Endothelial cell of umbilical vein (primary cell): ENCODE results near the gene GORASP1. TPM values are rescaled to one million over a fixed set of nuclear protein-coding genes. Genes with fewer than 3 reads are reported as not detected.

Source experiments
- Bru-seq: library from RNA; stranded (reverse); fragments of 400-500 nt; gene quantifications from one replicate; lab custom pipeline; 2021; lab: Mats Ljungman, UMichigan
- BruChase-seq, 2 experiments: library from RNA; stranded (reverse); fragments of 400-500 nt; gene quantifications; one replicate each; lab custom pipeline; 2021; lab: Mats Ljungman, UMichigan
- BruUV-seq: library from RNA; stranded (reverse); fragments of 400-500 nt; replicated peaks from 2 replicates; lab custom pipeline; 2021; lab: Mats Ljungman, UMichigan
- CTCF ChIA-PET: fragments of 300-600, 350-600 bp; sonication (Branson Sonifier 250); formaldehyde crosslinking; loops from one replicate; lab custom pipeline; 2021; ENCODE audit warnings: antibody characterized with exemption, inconsistent platforms; lab: Charles Lee
- POLR2A ChIA-PET: fragments of 300-600, 350-600 bp; sonication (Branson Sonifier 250); formaldehyde crosslinking; loops from one replicate; lab custom pipeline; 2021; ENCODE audit warnings: antibody characterized with exemption, inconsistent platforms; lab: Charles Lee
- DNase-seq: peaks from one replicate; pipeline ENCODE4 v3.0.0-alpha.2; 2011; ENCODE audit warnings: low read depth, low spot score
- FAIRE-seq: peaks from 2 replicates; lab custom pipeline; 2011; peaks lifted over from hg19 to GRCh38; lab: Jason Lieb, UNC
- H2AFZ ChIP-seq: 2 replicates; pipeline ENCODE4 v1.6.0; 2012; ENCODE audit warnings: low read depth, low read length, control low read depth, inconsistent platforms
- H3K27ac ChIP-seq: 2 replicates; pipeline ENCODE4 v1.5.1; 2011; ENCODE audit warnings: low read depth, mild to moderate bottlenecking, control low read depth, low read length, moderate library complexity; ENCODE audit not compliant: insufficient read depth
- H3K27me3 ChIP-seq, 2 experiments: 2 replicates each; pipeline versions ENCODE4 v1.6.0 to v1.6.1; 2011; ENCODE audit warnings: low read length in 2 of 2, mixed read lengths in 1 of 2; ENCODE audit not compliant: control insufficient read depth in 2 of 2, insufficient read depth in 2 of 2
- H3K36me3 ChIP-seq, 2 experiments: 2 replicates in 1 of 2; 3 replicates in 1 of 2; pipeline ENCODE4 v1.5.1; 2011; ENCODE audit warnings: low read length in 2 of 2, mild to moderate bottlenecking in 1 of 2, moderate library complexity in 1 of 2; ENCODE audit not compliant: control insufficient read depth in 2 of 2, insufficient read depth in 2 of 2; ENCODE audit errors: extremely low read depth in 1 of 2
- H3K4me1 ChIP-seq: 3 replicates; pipeline ENCODE4 v1.5.1; 2011; ENCODE audit warnings: mild to moderate bottlenecking, low read length; ENCODE audit not compliant: control insufficient read depth, insufficient read depth; ENCODE audit errors: extremely low read depth
- H3K4me2 ChIP-seq: 2 replicates; pipeline ENCODE4 v1.6.1; 2011; ENCODE audit warnings: low read length, control low read depth, mixed read lengths; ENCODE audit not compliant: insufficient read depth
- H3K4me3 ChIP-seq, 3 experiments: fragments of 200-600 bp in 1 of 3; sonication (generic), shearing (Covaris generic) in 1 of 3; replicated peaks in 1 of 3; 2 replicates each; pipeline ENCODE4 v1.5.1; 2011 to 2016; ENCODE audit warnings: control low read depth in 3 of 3, low read length in 3 of 3, mild to moderate bottlenecking in 2 of 3, inconsistent platforms in 1 of 3, low read depth in 1 of 3, moderate library complexity in 1 of 3; ENCODE audit not compliant: insufficient read depth in 1 of 3
- H3K79me2 ChIP-seq: 2 replicates; pipeline ENCODE4 v1.6.0; 2012; ENCODE audit warnings: low read length, inconsistent platforms; ENCODE audit not compliant: control insufficient read depth, insufficient read depth
- H3K9ac ChIP-seq: replicated peaks from 2 replicates; pipeline ENCODE3; 2011; ENCODE audit warnings: low read length, control low read depth; ENCODE audit not compliant: insufficient read depth; ENCODE audit errors: extremely low read depth
- H3K9me1 ChIP-seq: replicated peaks from 3 replicates; pipeline ENCODE4 v1.6.0; 2011; ENCODE audit warnings: mild to moderate bottlenecking, low read length; ENCODE audit not compliant: control insufficient read depth, insufficient read depth; ENCODE audit errors: extremely low read depth
- H3K9me3 ChIP-seq: replicated peaks from 2 replicates; pipeline ENCODE4 v1.5.1; 2012; ENCODE audit warnings: low read length, inconsistent platforms; ENCODE audit not compliant: control insufficient read depth, insufficient read depth
- H4K20me1 ChIP-seq: replicated peaks from 2 replicates; pipeline ENCODE3; 2011; ENCODE audit warnings: mild to moderate bottlenecking, low read length; ENCODE audit not compliant: control insufficient read depth, insufficient read depth; ENCODE audit errors: extremely low read depth
- FOS ChIP-seq: IDR thresholded peaks from 2 replicates; pipeline ENCODE4 v1.6.1; 2011; ENCODE audit warnings: mild to moderate bottlenecking, low read length, moderate library complexity, borderline replicate concordance; ENCODE audit not compliant: insufficient read depth
- MYC ChIP-seq: IDR thresholded peaks from one replicate; pipeline ENCODE4 v1.6.1; 2011; ENCODE audit warnings: mild to moderate bottlenecking, low read depth, low read length
- POLR2A ChIP-seq: IDR thresholded peaks from 2 replicates; pipeline ENCODE4 v1.6.1; 2012; ENCODE audit warnings: low read depth, mild to moderate bottlenecking, control low read depth, low read length
- POLR2AphosphoS5 ChIP-seq: IDR thresholded peaks from 2 replicates; pipeline ENCODE4 v1.6.1; 2012; ENCODE audit warnings: low read depth, mild to moderate bottlenecking, control low read depth, low read length, moderate library complexity; ENCODE audit not compliant: insufficient read depth
- dilution Hi-C: fragments of 300-500 bp; cut with MboI; formaldehyde crosslinking; loops from one replicate; pipeline ENCODE4 v1.15.0; 2019; ENCODE audit warnings: low sequenced_read_pairs; ENCODE audit not compliant: extremely low pct_ligation_motif_present
- intact Hi-C: fragments of 100-400 bp; cut with micrococcal nuclease; formaldehyde crosslinking; loops from one replicate; pipeline ENCODE4 v1.10.0; 2022
- long read RNA-seq: library from polyadenylated mRNA; stranded (forward); transcript quantifications from one replicate; pipeline ENCODE4 v2.0.0, GENCODE V29; 2021
- polyA minus RNA-seq, 3 experiments: library from RNA; depleted of rRNA, polyadenylated mRNA; stranded (reverse); fragments of >200 nt; gene quantifications; 1 replicate in 1 of 3; 2 replicates in 2 of 3; pipeline ENCODE4 v1.2.3, GENCODE V29; 2011
- polyA plus RNA-seq, 4 experiments: library from polyadenylated mRNA; depleted of rRNA in 3 of 4; stranded (reverse) in 3 of 4; unstranded in 1 of 4; fragments of >200 nt; gene quantifications; 2 replicates each; pipeline versions ENCODE4 v1.2.1 to v1.2.3, GENCODE V29; 2011 to 2012; ENCODE audit warnings: missing spikeins in 1 of 4
- total RNA-seq: library from RNA; stranded (reverse); gene quantifications from 2 replicates; pipeline ENCODE4 v1.2.3, GENCODE V29; 2021
- TF ChIP-seq, protein P1 (sequence below): IDR thresholded peaks from 2 replicates; pipeline ENCODE4 v1.6.1; 2011; ENCODE audit not compliant: insufficient read depth, insufficient read length
- TF ChIP-seq, protein P2 (sequence below), 2 donors: IDR thresholded peaks; 1 replicate in 1 of 2; 2 replicates in 1 of 2; pipeline ENCODE4 v1.5.1; 2011; ENCODE audit warnings: low read length in 2 of 2, mild to moderate bottlenecking in 2 of 2, moderate library complexity in 2 of 2, control low read depth in 1 of 2, inconsistent platforms in 1 of 2, low read depth in 1 of 2; ENCODE audit not compliant: insufficient read depth in 1 of 2; ENCODE audit errors: extremely low read depth in 1 of 2

Gene GORASP1
- total RNA-seq (68.0 and 74.7 TPM in 2 replicates), polyA plus RNA-seq (62.5 and 68.0 TPM in 2 replicates), polyA minus RNA-seq (75.0 and 85.5 TPM in 2 replicates), Bru-seq, nascent RNA (percentile 66 among the genes with signal in this experiment), BruChase-seq, experiment 1, labeled RNA remaining after a 6-hour chase (percentile 90 among the genes with signal in this experiment), BruChase-seq, experiment 2, labeled RNA remaining after a 2-hour chase (percentile 84 among the genes with signal in this experiment)
- 44.1 and 52.8 TPM in 2 replicates for polyA plus RNA-seq (2011; cell fraction: cytosol; rRNA removed)
- polyA plus RNA-seq (2011; cell fraction: nucleus; rRNA removed) = 226 and 257 TPM in 2 replicates
- 45.8 and 53.6 TPM in 2 replicates for polyA plus RNA-seq (2012)
- polyA minus RNA-seq (2011; cell fraction: cytosol; rRNA and poly(A)+ RNA removed) = 25.7 TPM
- 61.1 and 70.4 TPM in 2 replicates for polyA minus RNA-seq (2011; cell fraction: nucleus; rRNA and poly(A)+ RNA removed)
- long read RNA-seq, transcript GORASP1-201 (9 exons, 3,722 nt) = major isoform, 49 of 100 reads
- long read RNA-seq, transcript GORASP1-213 (9 exons, 2,873 nt) = minor isoform, 5 of 100 reads
- long read RNA-seq, partial matches to known transcripts = 5 of 100 reads
- long read RNA-seq, other reads (novel, unspliced or antisense) = 35 of 100 reads

DNA sequence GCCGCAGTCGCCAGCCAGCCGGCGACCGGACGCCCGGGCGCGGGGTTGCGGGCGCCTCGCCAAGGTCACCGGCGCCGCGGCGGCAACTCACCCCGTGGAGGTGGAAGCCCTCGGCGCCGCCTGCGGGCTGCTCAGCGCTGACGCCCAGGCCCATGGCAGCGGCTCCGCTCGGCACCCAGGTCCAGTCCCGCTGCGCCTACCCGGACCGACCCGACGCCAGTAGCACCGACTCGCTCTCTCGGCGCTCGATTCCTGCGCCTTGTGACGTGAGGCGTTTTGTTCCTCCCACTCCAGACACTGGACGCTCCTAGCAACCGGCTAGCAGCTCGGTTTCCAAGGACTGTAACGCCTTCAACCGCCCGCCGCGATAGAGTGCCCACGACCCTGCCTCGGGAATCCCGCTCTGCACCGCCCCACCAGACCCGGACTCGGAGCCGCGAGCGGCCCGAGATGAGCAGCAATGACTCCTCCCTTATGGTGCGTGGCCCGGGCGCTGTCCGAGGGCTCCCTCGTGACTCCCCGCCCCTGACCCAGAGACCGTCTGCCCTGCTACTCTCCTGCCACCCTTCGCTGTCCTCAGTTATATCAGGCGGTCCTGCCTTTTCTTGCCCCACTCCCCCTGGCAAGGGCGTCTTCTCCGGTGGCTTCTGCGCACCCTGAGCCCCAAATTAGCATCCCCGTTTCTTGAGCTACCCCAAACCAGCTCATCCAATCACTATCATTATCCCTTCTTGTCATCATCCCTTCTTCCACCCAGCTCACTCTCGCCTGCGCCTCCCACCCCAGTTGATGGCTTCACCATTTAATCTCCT, at the start of gene GORASP1, which contains the start of gene TTC21A:
Gene GORASP1, minus strand, starts transcription at position 240 of the 812 bp plus-strand sequence. Its CDS starts 86 bp downstream, at position 154.
Gene TTC21A, plus strand, starts transcription at position 293 of the 812 bp plus-strand sequence. Its CDS starts 158 bp downstream, at position 451.
- Histone ChIP-seq H3K9ac (peak within 1 kb of the TSS; percentile 87), H3K4me1 (peaks cover 18% of the 10 kb centered on the region), H3K79me2 (peaks cover 39% of the 10 kb centered on the region), H3K27ac (peak within 1 kb of the TSS; percentile 75), H3K4me3 (peak within 1 kb of the TSS; percentile 69 to 84 (median 78)), H3K36me3 (no peaks in the 10 kb centered on the region), H3K9me3 (no peaks in the 10 kb centered on the region), H2AFZ (peak within 1 kb of the TSS; percentile 21), H3K4me2 (peak within 1 kb of the TSS; percentile 66), H4K20me1 (no peaks in the 10 kb centered on the region), H3K9me1 (no peaks in the 10 kb centered on the region), H3K27me3 (no peaks in the 10 kb centered on the region)
- dilution Hi-C loops = loop anchor here (5.0 kb wide), 1 partner anchor 85 kb away; the partner anchor contains the start of gene XIRP1
- TF ChIP-seq FOS = no peak
- TF ChIP-seq, protein P1, sequence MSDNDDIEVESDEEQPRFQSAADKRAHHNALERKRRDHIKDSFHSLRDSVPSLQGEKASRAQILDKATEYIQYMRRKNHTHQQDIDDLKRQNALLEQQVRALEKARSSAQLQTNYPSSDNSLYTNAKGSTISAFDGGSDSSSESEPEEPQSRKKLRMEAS = no peak
- no peak for TF ChIP-seq MYC
- TF ChIP-seq, protein P2, sequence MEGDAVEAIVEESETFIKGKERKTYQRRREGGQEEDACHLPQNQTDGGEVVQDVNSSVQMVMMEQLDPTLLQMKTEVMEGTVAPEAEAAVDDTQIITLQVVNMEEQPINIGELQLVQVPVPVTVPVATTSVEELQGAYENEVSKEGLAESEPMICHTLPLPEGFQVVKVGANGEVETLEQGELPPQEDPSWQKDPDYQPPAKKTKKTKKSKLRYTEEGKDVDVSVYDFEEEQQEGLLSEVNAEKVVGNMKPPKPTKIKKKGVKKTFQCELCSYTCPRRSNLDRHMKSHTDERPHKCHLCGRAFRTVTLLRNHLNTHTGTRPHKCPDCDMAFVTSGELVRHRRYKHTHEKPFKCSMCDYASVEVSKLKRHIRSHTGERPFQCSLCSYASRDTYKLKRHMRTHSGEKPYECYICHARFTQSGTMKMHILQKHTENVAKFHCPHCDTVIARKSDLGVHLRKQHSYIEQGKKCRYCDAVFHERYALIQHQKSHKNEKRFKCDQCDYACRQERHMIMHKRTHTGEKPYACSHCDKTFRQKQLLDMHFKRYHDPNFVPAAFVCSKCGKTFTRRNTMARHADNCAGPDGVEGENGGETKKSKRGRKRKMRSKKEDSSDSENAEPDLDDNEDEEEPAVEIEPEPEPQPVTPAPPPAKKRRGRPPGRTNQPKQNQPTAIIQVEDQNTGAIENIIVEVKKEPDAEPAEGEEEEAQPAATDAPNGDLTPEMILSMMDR (IDR thresholded peaks at IDR 0.05; ENCODE audit: extremely low read depth in 1 of 2, insufficient read depth in 1 of 2, low read depth in 1 of 2, low read length in 2 of 2) = no peak
- TF ChIP-seq POLR2AphosphoS5 = peak; percentile 80
- peak; percentile 67 for TF ChIP-seq POLR2A
- intact Hi-C loops = loop anchor here (1.0 to 2.0 kb wide), 5 partner anchors 18 to 275 kb away; partner anchors contain the start of gene SLC25A38
- CTCF ChIA-PET = interaction anchor here (0.8 to 3.2 kb wide), 9 partner anchors 11 to 185 kb away, joined by 3 to 24 read pairs (median 5); no protein-coding TSS in a partner anchor
- FAIRE-seq (peak; percentile 86), DNase-seq (peak; percentile 86)
- no TSS peak for BruUV-seq
- POLR2A ChIA-PET = interaction anchor here (1.4 kb wide), 1 partner anchor 70 kb away, joined by 5 read pairs; no protein-coding TSS in a partner anchor
